SU-DHL-6 (cell line): ENCODE data around the gene ITSN1.

Experiments
- H2AFZ ChIP-seq: fragments of 200-600 bp; sonication (generic); 2 replicates; pipeline ENCODE4 v1.6.1; 2014; ENCODE audit warnings: low read depth, mild to moderate bottlenecking, moderate library complexity, mixed read lengths, antibody characterized with exemption, low read length; ENCODE audit not compliant: severe bottlenecking
- H3F3A ChIP-seq: fragments of 200-600 bp; shearing (Covaris generic); 2 replicates; pipeline ENCODE4 v1.6.0; 2016; ENCODE audit warnings: antibody characterized with exemption, mild to moderate bottlenecking; ENCODE audit not compliant: insufficient read depth
- H3K27ac ChIP-seq: fragments of 200-600 bp; sonication (generic); 2 replicates; pipeline ENCODE4 v1.5.1; 2016; ENCODE audit warnings: low read depth, mild to moderate bottlenecking, low read length, moderate library complexity, mixed read lengths
- H3K27me3 ChIP-seq: fragments of 200-600 bp; sonication (generic), shearing (Covaris generic); 2 replicates; pipeline ENCODE4 v1.6.0; 2014; ENCODE audit warnings: mild to moderate bottlenecking, low read length
- H3K36me3 ChIP-seq: fragments of 200-600 bp; sonication (generic); 2 replicates; pipeline ENCODE4 v1.6.1; 2014; ENCODE audit warnings: mild to moderate bottlenecking, low read length, mixed read lengths
- H3K4me2 ChIP-seq: fragments of 300-600, 200-600 bp; shearing (Covaris generic), sonication (generic); 2 replicates; pipeline ENCODE4 v1.6.0; 2014; ENCODE audit warnings: low read length, low read depth, mild to moderate bottlenecking; ENCODE audit not compliant: poor library complexity, severe bottlenecking
- H3K4me3 ChIP-seq: fragments of 200-600 bp; sonication (generic); 2 replicates; pipeline ENCODE4 v1.5.1; 2014; ENCODE audit warnings: antibody characterized with exemption, low read length, mild to moderate bottlenecking, mixed read lengths; ENCODE audit not compliant: insufficient read depth, poor library complexity, severe bottlenecking
- H3K79me2 ChIP-seq: fragments of 200-600 bp; sonication (generic); 2 replicates; pipeline ENCODE4 v1.6.1; 2014; ENCODE audit warnings: mild to moderate bottlenecking, low read length, moderate library complexity; ENCODE audit not compliant: insufficient read depth
- H3K9ac ChIP-seq: fragments of 200-600 bp; sonication (generic); 2 replicates; pipeline ENCODE4 v1.7.0; 2014; ENCODE audit warnings: mild to moderate bottlenecking, low read length
- H3K9me2 ChIP-seq: fragments of 200-600 bp; sonication (generic); replicated peaks from 2 replicates; pipeline ENCODE4 v1.6.1; 2014; ENCODE audit warnings: low read length; ENCODE audit not compliant: insufficient read depth
- H3K9me3 ChIP-seq: fragments of 200-600 bp; sonication (generic); 2 replicates; pipeline ENCODE4 v1.6.1; 2014; ENCODE audit warnings: low read length, mixed read lengths; ENCODE audit not compliant: insufficient read depth
- H4K20me1 ChIP-seq: fragments of 200-600 bp; sonication (generic); 2 replicates; pipeline ENCODE4 v1.6.1; 2014; ENCODE audit warnings: low read depth, mild to moderate bottlenecking, antibody characterized with exemption, low read length, moderate library complexity, mixed read lengths
- CTCF ChIP-seq: fragments of 200-600 bp; sonication (generic); IDR thresholded peaks from one replicate; pipeline ENCODE4 v1.5.1; 2017; ENCODE audit warnings: antibody characterized with exemption, mild to moderate bottlenecking, low read length, moderate library complexity; ENCODE audit not compliant: insufficient read depth, poor library complexity, severe bottlenecking
- EZH2phosphoT487 ChIP-seq: fragments of 200-600 bp; sonication (generic), shearing (Covaris generic); conservative IDR thresholded peaks from 2 replicates; pipeline ENCODE4 v1.6.1; 2018; ENCODE audit warnings: mild to moderate bottlenecking, antibody characterized with exemption, low read length, moderate library complexity, mixed read lengths

The ITSN1 gene

DNA sequence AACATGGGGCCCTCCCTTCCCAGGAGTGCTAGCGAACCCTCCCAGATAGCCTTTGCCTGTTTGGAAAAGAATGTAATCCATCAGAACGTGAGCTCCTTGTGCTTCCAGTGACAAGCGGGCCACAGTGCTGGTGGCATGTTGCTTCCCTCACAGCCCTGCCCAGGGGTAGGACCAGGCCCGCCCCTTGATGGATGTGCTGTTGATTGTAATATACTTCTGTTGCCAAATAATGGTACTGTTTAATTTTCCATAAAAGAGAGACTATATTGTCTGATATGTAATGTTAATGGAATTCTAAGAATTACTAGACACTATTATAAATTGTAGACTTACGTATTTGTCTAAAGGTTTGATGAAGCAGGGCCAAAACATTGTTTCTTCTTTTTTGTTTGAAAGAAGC is 256.9 kb downstream of the ITSN1 start:
- H3K9ac ChIP-seq, result no peak overlapping the region
- H3K36me3 ChIP-seq, result 0 out of 2 replicates have a peak, but pooled peaks cover 2% of the 10 kb centered on the region
- no peak overlapping the region for H3K4me2 ChIP-seq
- H4K20me1 ChIP-seq, result no peaks in the 10 kb centered on the region
- no peak overlapping the region for H2AFZ ChIP-seq
- no peaks in the 10 kb centered on the region; the same call in 1 of the 2 replicates for H3F3A ChIP-seq
- H3K9me2 ChIP-seq, result no peaks in the 10 kb centered on the region
- H3K79me2 ChIP-seq, result no peaks in the 10 kb centered on the region
- H3K27ac ChIP-seq, result no peak overlapping the region
- H3K9me3 ChIP-seq, result no peaks in the 10 kb centered on the region
- no peak overlapping the region for H3K4me3 ChIP-seq
- H3K27me3 ChIP-seq, result no peaks in the 10 kb centered on the region
- TF ChIP-seq EZH2phosphoT487 (no peak), CTCF (no peak)

DNA sequence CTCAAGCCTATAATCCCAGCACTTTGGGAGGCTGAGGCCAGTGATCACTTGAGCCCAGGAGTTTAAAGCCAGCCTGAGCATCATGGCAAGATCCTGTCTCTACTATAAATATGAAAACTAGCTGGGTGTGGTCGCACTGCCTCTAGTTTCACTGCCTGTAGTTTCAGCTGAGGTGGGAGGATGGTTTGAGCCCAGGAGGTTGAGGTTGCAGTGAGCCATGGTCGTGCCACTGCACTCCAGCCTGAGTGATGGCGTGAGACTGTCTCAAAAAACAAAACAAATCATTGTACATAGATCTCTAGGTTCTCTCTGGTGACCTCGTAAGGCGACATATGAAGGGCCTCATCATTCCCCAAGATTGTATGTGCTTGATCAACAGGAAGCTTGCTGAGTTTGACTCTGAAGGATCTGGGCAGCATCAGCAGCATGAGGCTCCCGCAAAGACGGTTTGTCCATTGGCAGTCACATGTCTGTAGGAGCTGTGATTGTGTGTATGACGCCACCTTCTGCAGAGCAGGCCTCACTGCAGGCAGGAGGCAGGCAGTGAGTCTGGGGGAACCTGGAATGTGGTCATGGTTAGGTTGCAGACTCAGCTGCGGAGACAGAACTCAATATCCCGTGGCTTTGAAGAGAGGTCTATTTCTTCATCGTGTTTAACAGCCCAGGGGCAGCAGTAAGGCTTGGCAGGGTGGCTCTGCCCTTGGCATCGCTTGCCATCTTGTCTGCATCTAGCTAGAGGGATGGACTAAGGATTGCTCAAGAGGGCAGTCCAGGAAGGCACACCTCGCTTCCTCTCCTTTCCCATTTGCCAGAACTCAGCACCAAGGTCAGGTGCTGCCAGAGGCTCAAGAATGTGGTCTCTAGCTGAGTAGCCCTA is 259.3 kb downstream of the ITSN1 start:
- Histone ChIP-seq H3K79me2 (0 out of 2 replicates have a peak, but pooled peaks cover 2% of the 10 kb centered on the region), H3K27ac (no peak overlapping the region), H4K20me1 (no peaks in the 10 kb centered on the region), H3F3A (no peaks in the 10 kb centered on the region; the same call in 1 of the 2 replicates), H3K36me3 (peaks cover 11% of the 10 kb centered on the region; the same call in 1 of the 2 replicates), H2AFZ (no peak overlapping the region), H3K9me3 (no peaks in the 10 kb centered on the region), H3K4me2 (no peak overlapping the region), H3K27me3 (no peaks in the 10 kb centered on the region), H3K4me3 (no peak overlapping the region), H3K9ac (no peak overlapping the region), H3K9me2 (no peaks in the 10 kb centered on the region)
- no peak for TF ChIP-seq EZH2phosphoT487
- no peak for TF ChIP-seq CTCF

DNA sequence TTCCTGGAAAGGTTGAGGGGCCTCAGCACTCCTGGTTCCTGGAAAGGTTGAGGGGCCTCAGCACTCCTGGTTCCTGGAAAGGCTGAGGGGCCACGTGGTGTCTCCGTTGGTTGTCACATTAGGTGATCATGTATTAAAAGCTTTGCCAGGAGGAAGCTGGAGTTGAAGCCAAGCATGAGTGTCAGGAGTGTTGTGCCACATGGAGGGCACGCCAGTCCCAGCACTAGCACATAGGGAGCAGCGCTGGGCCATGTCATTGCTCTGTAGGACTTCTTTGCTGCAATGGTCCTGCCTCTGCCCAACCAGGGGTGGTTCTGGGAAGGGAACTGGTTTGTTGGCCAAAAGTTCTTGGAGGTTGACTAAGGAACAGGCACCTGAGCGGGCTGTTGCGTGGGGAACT is 260.0 kb downstream of the ITSN1 start:
- H3K9ac ChIP-seq, result no peak overlapping the region
- TF ChIP-seq EZH2phosphoT487, result no peak
- TF ChIP-seq CTCF, result no peak
- H3K79me2 ChIP-seq, result 0 out of 2 replicates have a peak, but pooled peaks cover 3% of the 10 kb centered on the region
- H3K27me3 ChIP-seq, result no peaks in the 10 kb centered on the region
- H3K27ac ChIP-seq, result no peak overlapping the region
- no peaks in the 10 kb centered on the region for H4K20me1 ChIP-seq
- no peaks in the 10 kb centered on the region; the same call in 1 of the 2 replicates for H3F3A ChIP-seq
- H3K9me2 ChIP-seq, result no peaks in the 10 kb centered on the region
- H3K36me3 ChIP-seq, result peaks cover 18% of the 10 kb centered on the region; the same call in 1 of the 2 replicates
- H2AFZ ChIP-seq, result no peak overlapping the region
- H3K4me2 ChIP-seq, result no peak overlapping the region
- no peaks in the 10 kb centered on the region for H3K9me3 ChIP-seq
- no peak overlapping the region for H3K4me3 ChIP-seq
